Fibroblast of skin of left biceps (primary cell): Measurements from ENCODE around the gene A1CF.
"Not testable (repeated sequence)": the region's sequence is repeated elsewhere in the genome, so short reads cannot be mapped to it uniquely, and the experiment has no call there.

ENCODE experiments used
- DNase-seq, 2 experiments: peaks; one replicate each; pipeline ENCODE4 v3.0.0-alpha.2; 2013; ENCODE audit warnings: low read depth in 2 of 2

The A1CF gene

DNA sequence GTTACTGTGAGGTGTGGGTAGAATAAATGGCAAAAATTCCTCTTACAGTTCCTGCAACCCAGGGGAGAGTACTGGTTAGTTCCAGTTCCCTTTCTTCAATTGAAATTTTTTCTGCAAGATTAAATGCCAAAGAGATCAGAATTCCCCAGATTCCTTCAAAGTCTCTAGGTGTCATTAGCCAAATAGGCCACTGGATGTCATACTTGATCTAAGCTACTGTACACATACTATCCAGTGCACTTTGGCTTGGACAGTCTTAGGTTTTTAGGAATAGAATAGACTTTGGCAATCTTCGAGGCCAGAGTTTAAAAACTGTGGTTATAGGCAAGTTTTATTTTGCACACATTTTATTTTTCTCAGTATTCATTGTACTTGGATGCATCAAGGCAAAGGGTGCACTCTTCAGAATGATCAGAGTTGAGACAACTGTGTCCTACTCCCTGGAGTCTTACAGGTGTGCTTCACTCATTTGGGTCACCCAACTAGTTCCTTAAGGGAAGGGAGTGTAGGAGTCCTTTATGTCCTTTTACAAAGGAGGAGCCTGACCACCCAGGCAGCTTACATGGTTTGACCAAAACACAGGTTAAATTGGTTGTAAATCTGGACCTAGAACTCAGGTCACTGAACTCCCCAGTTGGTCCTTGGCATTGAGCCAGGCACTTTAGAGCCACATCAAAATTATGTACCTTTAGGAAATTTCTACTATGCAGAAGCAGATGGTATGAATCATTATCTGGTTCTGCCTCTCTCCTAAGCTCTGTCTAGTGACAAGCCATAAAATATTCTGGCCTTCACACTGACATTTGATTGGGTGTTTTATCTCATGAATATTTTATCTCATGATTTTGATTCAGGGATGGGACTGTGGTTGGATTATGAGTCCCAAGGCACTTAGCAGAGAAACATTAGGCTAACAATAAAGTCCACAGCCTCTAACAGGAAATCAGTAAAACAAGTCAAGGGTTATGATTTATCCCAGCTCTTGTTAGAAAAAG, 96.2 kb downstream of the A1CF start:
- peak in 1 of 2 experiments; percentile 10 for DNase-seq

DNA sequence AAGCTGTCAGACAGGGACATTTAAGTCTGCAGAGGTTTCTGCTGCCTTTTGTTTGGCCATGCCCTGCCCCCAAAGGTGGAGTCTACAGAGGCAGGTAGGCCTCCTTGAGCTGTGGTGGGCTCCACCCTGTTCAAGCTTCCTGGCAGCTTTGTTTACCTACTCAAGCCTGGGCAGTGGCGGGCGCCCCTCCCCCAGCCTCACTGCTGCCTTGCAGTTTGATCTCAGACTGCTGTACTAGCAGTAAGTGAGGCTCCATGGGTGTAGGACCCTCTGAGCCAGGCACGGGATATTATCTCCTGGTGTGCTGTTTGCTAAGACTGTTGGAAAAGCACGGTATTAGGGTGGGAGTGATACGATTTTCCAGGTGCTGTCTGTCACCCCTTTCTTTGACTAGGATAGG, 97.5 kb downstream of the A1CF start:
- not testable (repeated sequence) for DNase-seq

DNA sequence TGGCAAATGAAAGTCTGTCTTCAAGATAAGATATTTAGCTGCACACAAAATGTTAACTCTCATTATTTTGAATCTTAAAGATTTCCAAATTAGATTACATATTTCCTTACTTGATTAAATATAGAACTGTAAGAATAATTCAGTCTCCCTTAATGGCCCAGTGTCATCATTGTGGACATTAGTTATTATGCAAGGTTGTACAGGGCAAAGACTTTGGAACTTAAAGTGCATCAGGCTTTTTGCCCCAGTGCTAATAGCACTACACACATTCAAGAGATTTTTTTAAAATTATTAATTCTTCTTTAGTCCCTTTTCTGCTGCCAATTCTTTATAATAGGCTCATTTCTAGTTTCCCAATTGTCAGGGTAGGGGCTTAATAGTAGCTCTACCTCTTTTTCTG, 103.4 kb downstream of the A1CF start:
- not testable (repeated sequence) for DNase-seq

DNA sequence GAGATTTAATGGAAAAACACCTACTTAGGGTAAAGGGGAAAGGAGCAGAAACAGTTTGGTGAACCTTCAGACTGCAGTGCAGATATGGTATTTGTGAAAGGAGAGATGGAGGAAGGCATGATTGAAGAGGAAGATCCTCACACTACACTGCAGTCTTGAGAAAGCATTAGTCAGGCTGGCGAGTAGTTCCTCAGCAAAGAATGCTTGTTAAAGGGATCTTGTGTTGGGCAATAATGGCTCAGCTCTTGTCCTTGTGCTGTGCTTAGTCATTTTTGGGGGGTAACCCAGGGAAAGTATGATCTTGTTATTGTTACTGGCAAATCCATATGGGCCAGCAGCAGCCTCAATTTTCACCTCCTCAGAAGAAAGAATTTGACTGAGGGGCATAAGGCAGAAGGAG, 105.4 kb downstream of the A1CF start:
- not testable (repeated sequence) for DNase-seq

DNA sequence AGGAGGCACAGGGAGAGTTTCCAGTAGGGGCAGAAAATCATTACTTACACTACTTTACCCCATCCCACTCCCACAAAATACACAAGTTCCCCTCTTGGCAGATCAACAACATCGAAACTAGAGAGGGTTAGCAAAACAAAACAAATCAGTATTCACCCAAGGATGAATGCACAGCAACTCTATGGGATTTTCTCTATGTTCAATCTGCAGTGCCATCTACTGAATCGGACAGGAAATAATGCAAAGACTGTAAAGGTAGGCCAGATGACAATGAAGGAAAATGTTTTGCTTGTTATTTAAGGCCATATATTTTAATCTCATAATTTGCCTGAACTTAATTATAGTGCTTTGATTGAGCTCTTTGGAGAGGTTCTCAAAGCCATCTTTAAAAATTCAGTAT, 110.6 kb downstream of the A1CF start:
- DNase-seq: not testable (repeated sequence)

DNA sequence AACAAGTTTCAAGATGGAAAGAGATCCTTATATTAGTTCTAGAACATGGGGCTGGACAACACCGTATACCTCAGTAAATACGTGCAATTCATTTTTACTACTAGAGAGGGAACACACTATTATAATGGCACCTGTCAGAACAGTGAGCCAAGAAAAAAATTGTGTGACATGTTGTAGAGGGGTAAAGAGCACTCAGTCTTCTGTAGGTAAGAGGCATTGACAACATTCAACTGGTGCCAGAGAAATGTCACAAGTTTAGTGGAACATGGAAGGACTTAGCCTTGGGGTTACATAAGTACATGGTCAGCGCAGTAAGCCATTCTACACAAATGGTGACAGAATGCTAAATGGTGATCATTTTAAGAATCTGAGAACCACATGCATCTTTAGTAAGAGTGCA, 113.4 kb downstream of the A1CF start:
- DNase-seq: not testable (repeated sequence)

DNA sequence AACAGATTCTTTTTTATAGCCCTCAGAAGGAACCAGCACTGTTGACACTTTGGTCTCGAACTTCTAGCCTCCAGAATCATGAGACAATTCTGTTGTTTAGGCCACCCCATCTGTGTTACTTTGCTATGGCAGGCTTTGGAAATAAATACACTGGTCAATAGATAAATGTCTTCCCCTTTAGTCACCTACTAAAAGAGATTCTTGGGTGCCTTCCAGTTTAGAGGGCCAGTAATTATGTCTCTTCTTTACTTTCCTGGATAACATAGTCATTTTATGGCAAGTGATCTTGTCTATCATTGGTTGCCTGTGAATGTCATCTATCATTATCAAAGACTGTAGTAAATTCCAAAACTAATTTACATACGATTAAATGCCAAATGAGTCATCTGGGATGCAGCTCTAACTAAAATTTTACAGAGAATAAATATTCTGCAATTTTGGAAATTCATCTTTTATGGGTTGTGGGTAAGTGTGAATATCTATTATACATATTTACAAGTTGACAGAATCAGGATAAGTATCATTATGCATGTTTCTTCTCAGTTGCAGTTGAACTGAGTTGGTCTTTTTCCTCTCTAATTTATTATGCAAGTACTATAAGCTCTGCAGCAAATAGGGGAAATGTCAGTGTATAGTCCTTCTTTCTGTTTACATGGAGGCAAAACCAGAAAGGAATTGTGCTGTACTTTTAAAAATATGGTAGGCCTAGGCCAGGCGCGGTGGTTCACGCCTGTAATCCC, 118.5 kb downstream of the A1CF start:
- DNase-seq: peak; percentile 30 to 49
